Muscle of back (tissue), 11 donors: ENCODE measurements around the gene TNFRSF9. TPM values are rescaled to one million over a fixed set of nuclear protein-coding genes. Genes with fewer than 3 reads are reported as not detected.
A peak's percentile ranks its signal among the peaks of the same experiment; 100 is the strongest.
"Not testable (repeated sequence)": the region's sequence is repeated elsewhere in the genome, so short reads cannot be mapped to it uniquely, and the experiment has no call there.

Experiments used
- DNase-seq, 3 donors: peaks; one replicate each; pipeline versions ENCODE4 v3.0.0 to v3.0.0-alpha.2; 2013
- polyA plus RNA-seq, 10 donors: library from polyadenylated mRNA; unstranded; fragments of 120-200 nt; gene quantifications; one replicate each; pipeline ENCODE4 v1.2.1, GENCODE V29; 2013; ENCODE audit not compliant: insufficient read length in 10 of 10

Gene TNFRSF9
- polyA plus RNA-seq, 10 donors = 0.05 to 0.30 (median 0.13) TPM

- no peak for DNase-seq
Observed at GRCh38 chr1:7921796-7922195, 18.8 kb downstream of the TNFRSF9 start.

GRCh38 chr1:7919880-7920279 is 20.8 kb downstream of the TNFRSF9 start:
- no peak for DNase-seq

GRCh38 chr1:7917971-7918370 is 22.7 kb downstream of the TNFRSF9 start:
- not testable (repeated sequence) for DNase-seq

- DNase-seq = no peak
Observed at GRCh38 chr1:7916501-7916830, 24.2 kb downstream of the TNFRSF9 start.

- DNase-seq = no peak
Observed at GRCh38 chr1:7915826-7916500, 24.7 kb downstream of the TNFRSF9 start.

GRCh38 chr1:7912743-7913557 is 27.7 kb downstream of the TNFRSF9 start:
- DNase-seq = no peak

GRCh38 chr1:7912145-7912544 is 28.5 kb downstream of the TNFRSF9 start:
- no peak for DNase-seq

GRCh38 chr1:7905262-7905661 is 35.4 kb downstream of the TNFRSF9 start:
- DNase-seq = no peak

- peak; percentile 57 to 81 (median 59) for DNase-seq
Observed at GRCh38 chr1:7902478-7903085, 38.1 kb downstream of the TNFRSF9 start.

- DNase-seq = no peak
Observed at GRCh38 chr1:7899741-7900140, 40.9 kb downstream of the TNFRSF9 start.

- no peak for DNase-seq
Observed at GRCh38 chr1:7898962-7899361, 41.7 kb downstream of the TNFRSF9 start.

- no peak for DNase-seq
Observed at GRCh38 chr1:7896994-7897393, 43.6 kb downstream of the TNFRSF9 start.

- peak in 1 of 3 donors; percentile 9 for DNase-seq
Observed at GRCh38 chr1:7893529-7894180, 47.0 kb downstream of the TNFRSF9 start.

- no peak for DNase-seq
Observed at GRCh38 chr1:7891804-7892203, 48.8 kb downstream of the TNFRSF9 start.

GRCh38 chr1:7890853-7891252 is 49.8 kb downstream of the TNFRSF9 start:
- no peak for DNase-seq

- no peak for DNase-seq
Observed at GRCh38 chr1:7888248-7889081, 52.2 kb downstream of the TNFRSF9 start.

- DNase-seq = no peak
Observed at GRCh38 chr1:7886405-7886745, 54.3 kb downstream of the TNFRSF9 start.

GRCh38 chr1:7885513-7886404 is 54.9 kb downstream of the TNFRSF9 start:
- no peak for DNase-seq

GRCh38 chr1:7884757-7885156 is 55.9 kb downstream of the TNFRSF9 start:
- DNase-seq = no peak

- no peak for DNase-seq
Observed at GRCh38 chr1:7879228-7879627, 61.4 kb downstream of the TNFRSF9 start.

GRCh38 chr1:7878027-7878426 is 62.6 kb downstream of the TNFRSF9 start:
- DNase-seq = no peak
